Activated naive CD4-positive, alpha-beta T cell treated with anti-CD3 and anti-CD28 coated beads for 36 hours (primary cell): ENCODE results near the gene CXCL16. TPM values are rescaled to one million over a fixed set of nuclear protein-coding genes. Genes with fewer than 3 reads are reported as not detected.

ENCODE experiments used
- CTCF ChIA-PET: fragments of 350-600 bp; sonication (Branson Sonifier 250); formaldehyde crosslinking; loops from one replicate; lab custom pipeline; 2021; ENCODE audit warnings: antibody characterized with exemption; lab: Charles Lee
- DNase-seq: peaks from one replicate; pipeline ENCODE4 v3.0.0-alpha.2; 2020
- H3K27ac Mint-ChIP-seq: one replicate; pipeline ENCODE4 v1.8.0; 2021; ENCODE audit warnings: mild to moderate bottlenecking, mixed read lengths
- H3K27me3 Mint-ChIP-seq: one replicate; pipeline ENCODE4 v1.8.0; 2021; ENCODE audit warnings: low read depth, mixed read lengths
- H3K36me3 Mint-ChIP-seq: one replicate; pipeline ENCODE4 v1.8.0; 2021; ENCODE audit warnings: low read depth, mixed read lengths
- H3K4me1 Mint-ChIP-seq: one replicate; pipeline ENCODE4 v1.8.0; 2021; ENCODE audit warnings: low read depth, mixed read lengths
- H3K4me3 Mint-ChIP-seq: one replicate; pipeline ENCODE4 v1.8.0; 2021; ENCODE audit warnings: mild to moderate bottlenecking, moderate library complexity, mixed read lengths
- H3K9me3 Mint-ChIP-seq: one replicate; pipeline ENCODE4 v1.8.0; 2021; ENCODE audit warnings: mixed read lengths
- intact Hi-C: fragments of 100-400 bp; cut with micrococcal nuclease; formaldehyde crosslinking; loops from one replicate; pipeline ENCODE4 v1.15.1; 2023
- total RNA-seq, 2 experiments: library from RNA; stranded (reverse); gene quantifications; one replicate each; pipeline ENCODE4 v1.2.3, GENCODE V29; 2021

The CXCL16 gene, protein sequence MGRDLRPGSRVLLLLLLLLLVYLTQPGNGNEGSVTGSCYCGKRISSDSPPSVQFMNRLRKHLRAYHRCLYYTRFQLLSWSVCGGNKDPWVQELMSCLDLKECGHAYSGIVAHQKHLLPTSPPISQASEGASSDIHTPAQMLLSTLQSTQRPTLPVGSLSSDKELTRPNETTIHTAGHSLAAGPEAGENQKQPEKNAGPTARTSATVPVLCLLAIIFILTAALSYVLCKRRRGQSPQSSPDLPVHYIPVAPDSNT
- 1 to 10 TPM; 2.0 to 2.3 TPM for total RNA-seq

DNA sequence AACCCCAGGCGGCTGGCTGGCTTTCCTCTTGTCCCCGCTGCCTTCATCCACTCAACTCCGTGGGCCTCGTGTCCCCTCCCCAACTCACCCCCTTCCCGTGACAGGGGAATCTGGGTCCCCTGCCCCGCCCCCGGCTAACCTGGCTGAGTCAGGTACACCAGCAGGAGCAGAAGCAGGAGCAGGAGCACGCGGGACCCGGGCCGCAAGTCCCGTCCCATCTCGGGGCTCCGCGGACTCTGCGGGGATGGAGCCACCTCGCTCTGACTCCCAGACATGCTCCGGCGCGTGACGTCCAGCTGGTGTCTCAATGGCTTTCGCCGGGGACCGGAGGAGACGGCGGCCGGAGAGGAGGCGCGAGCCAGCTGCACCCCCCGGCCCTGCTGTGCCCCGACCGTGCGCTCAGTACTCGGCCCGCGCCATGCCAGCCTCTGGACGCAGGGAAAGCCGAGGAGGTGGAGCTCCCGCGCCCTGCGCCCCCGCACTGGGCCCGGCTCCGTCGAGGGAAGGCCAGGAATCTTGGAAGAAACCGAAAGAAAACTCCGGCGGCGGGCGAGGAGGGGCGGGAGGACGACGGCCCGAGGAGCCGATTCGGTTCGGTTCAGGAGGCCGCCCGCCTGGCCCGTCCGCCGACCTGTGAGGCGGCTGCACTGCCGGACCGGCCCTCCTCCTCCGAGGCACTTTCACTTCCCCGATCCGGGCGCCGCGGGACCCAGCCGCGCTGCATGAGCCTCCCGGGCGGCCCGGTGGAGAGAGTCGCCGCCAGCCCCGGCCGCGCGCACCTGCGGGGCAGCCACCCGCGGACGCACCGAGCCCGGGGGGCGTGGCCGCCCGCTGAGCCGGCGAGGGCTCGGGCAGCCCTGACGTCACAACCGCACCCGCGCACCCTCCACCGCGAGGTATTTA is at the start of gene CXCL16, which contains the start of gene ZMYND15:
TSS of gene CXCL16 (minus strand) at position 807 of the 903 bp plus-strand sequence. CDS start at position 218, 589 bp downstream.
TSS of gene ZMYND15 (plus strand) at position 712 of the 903 bp plus-strand sequence. CDS start 716 bp downstream, outside the sequence.
- no peaks in the 10 kb centered on the region for H3K9me3 Mint-ChIP-seq
- CTCF ChIA-PET = interaction anchor here (0.6 kb wide), 1 partner anchor 175 kb away, joined by 3 read pairs; no protein-coding TSS in a partner anchor
- intact Hi-C loops = loop anchor here (2.0 kb wide), 1 partner anchor 51 kb away; no protein-coding TSS in a partner anchor

DNA sequence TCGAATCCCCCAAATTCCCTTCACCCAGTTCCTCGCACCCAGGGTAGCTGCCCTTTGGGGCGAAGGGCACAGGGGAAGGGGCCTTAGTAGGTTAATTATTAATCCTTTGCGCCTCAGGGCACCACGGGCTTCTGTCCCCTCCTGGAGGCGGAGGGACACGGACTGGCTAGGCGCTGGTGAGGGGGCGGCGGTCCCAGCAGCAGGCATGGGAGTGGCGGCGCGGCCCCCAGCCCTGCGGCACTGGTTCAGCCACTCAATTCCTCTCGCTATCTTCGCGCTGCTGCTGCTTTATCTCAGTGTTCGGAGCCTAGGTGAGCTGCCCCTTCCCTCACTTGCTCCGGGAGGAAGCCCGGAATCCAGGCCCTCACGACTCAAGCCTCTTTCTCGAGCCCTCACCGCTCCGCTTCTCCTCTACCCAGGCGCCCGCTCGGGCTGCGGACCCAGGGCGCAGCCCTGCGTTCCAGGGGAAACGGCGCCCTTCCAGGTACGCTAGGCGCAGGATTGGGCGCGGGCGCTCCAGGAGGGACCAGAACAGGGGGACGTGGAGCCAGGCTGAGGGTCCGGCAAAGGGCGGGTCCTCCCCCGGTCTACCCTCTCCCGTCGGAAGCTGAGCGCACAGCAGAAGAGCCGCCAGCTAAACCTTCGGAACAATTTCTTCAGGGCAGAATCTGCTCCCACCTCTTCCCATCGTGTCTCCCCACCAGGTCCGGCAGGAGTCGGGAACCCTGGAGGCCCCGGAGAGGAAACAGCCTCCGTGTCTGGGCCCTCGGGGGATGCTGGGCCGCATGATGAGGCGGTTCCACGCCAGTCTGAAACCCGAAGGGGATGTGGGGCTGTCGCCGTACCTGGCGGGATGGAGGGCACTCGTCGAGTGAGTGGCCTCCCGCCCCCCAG is 49.3 kb upstream of the CXCL16 start, which contains the start of gene GLTPD2:
TSS of gene GLTPD2 (plus strand) at position 158 of the 894 bp plus-strand sequence. CDS start at position 206, 48 bp downstream.
- H3K4me3 Mint-ChIP-seq = peak within 1 kb of the TSS; percentile 85
- no peak for DNase-seq
- no peaks in the 10 kb centered on the region for H3K9me3 Mint-ChIP-seq
- intact Hi-C loops = loop anchor here (10.0 kb wide), 1 partner anchor 224 kb away; the partner anchor contains the start of gene GGT6
- peaks cover 33% of the 10 kb centered on the region for H3K4me1 Mint-ChIP-seq
- peak within 1 kb of the TSS; percentile 46 for H3K27ac Mint-ChIP-seq
- CTCF ChIA-PET = interaction anchor here (0.7 to 3.0 kb wide), 15 partner anchors 9 to 232 kb away, joined by 3 to 12 read pairs (median 3); partner anchors contain the start of genes ARRB2, C17orf107, CHRNE and PLD2
- H3K36me3 Mint-ChIP-seq = peaks cover 2% of the 10 kb centered on the region
- H3K27me3 Mint-ChIP-seq = peaks cover 46% of the 10 kb centered on the region

More for the DNA sequence above, at the start of gene CXCL16, which contains the start of gene ZMYND15:
- Mint-ChIP-seq H3K4me3 (peak within 1 kb of the TSS; percentile 72), H3K36me3 (no peaks in the 10 kb centered on the region), H3K27ac (no peak within 1 kb of the TSS), H3K27me3 (peaks cover 20% of the 10 kb centered on the region), H3K4me1 (peaks cover 18% of the 10 kb centered on the region)
- DNase-seq = peak; percentile 52

DNA sequence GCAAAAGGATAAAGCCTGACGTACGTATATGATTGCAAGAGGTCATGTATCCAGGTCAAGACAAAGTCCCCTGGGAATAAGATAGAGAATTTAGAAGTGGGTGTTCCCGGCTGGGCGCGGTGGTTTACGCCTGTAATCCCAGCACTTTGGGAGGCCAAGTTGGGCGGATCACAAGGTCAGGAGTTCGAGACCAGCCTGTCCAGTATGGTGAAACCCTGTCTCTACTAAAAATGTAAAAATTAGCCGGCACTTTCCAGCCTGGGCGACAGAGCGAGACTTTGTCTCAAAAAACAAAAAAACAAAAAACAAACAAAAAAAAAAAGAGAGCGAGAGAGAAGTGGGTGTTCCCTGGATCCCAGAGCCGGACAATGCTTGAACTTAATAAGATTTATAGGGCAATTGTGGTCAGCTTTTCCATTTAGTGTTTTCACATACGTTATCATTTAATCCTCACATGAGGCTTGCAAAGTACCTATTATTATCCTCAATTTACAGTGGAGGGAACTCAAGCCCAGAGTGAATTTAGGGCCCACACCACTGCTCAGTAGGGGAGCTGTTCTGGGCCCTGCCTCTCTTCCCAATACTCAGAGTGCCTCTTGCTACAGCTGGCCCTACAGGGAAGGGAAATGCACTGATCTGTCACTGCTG is 48.6 kb upstream of the CXCL16 start:
- intact Hi-C loops = loop anchor here (10.0 kb wide), 1 partner anchor 223 kb away; the partner anchor contains the start of gene GGT6
- DNase-seq = no peak
- H3K9me3 Mint-ChIP-seq = no peaks in the 10 kb centered on the region
- H3K4me1 Mint-ChIP-seq = peaks cover 33% of the 10 kb centered on the region
- H3K36me3 Mint-ChIP-seq = peaks cover 2% of the 10 kb centered on the region
- peaks cover 53% of the 10 kb centered on the region for H3K27me3 Mint-ChIP-seq
- CTCF ChIA-PET = interaction anchor here (0.7 to 3.0 kb wide), 7 partner anchors 8 to 111 kb away, joined by 3 to 10 read pairs (median 3); partner anchors contain the start of genes C17orf107, PLD2 and PSMB6
- H3K4me3 Mint-ChIP-seq = peak overlapping the region; percentile 85
- no peak overlapping the region for H3K27ac Mint-ChIP-seq

DNA sequence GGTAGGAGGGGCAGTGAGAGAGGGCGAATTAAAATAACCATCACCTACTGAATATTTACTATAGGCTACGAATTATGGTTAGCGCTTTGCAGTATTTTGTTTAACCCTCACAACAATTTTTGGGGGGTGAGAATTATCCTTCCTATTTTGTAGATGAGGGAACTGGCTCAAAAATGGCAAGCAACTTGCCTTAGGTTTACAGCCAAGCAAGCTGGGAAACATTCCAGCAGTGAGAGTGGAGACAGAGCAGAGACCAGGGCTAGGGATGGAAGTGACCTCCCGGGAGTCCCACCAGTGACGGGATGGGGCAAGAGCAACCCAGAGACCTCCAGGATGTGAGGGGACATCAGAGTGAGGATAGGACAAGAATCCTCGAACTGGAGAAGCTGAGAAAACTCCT is 46.8 kb upstream of the CXCL16 start:
- H3K27ac Mint-ChIP-seq = no peak overlapping the region
- H3K27me3 Mint-ChIP-seq = peaks cover 66% of the 10 kb centered on the region
- peaks cover 2% of the 10 kb centered on the region for H3K36me3 Mint-ChIP-seq
- H3K4me3 Mint-ChIP-seq = no peak overlapping the region
- intact Hi-C loops = loop anchor here (10.0 kb wide), 1 partner anchor 222 kb away; the partner anchor contains the start of gene GGT6
- no peaks in the 10 kb centered on the region for H3K9me3 Mint-ChIP-seq
- CTCF ChIA-PET = interaction anchor here (0.7 to 1.2 kb wide), 4 partner anchors 12 to 99 kb away, joined by 3 to 4 read pairs (median 4); no protein-coding TSS in a partner anchor
- H3K4me1 Mint-ChIP-seq = peaks cover 33% of the 10 kb centered on the region
- DNase-seq = no peak

DNA sequence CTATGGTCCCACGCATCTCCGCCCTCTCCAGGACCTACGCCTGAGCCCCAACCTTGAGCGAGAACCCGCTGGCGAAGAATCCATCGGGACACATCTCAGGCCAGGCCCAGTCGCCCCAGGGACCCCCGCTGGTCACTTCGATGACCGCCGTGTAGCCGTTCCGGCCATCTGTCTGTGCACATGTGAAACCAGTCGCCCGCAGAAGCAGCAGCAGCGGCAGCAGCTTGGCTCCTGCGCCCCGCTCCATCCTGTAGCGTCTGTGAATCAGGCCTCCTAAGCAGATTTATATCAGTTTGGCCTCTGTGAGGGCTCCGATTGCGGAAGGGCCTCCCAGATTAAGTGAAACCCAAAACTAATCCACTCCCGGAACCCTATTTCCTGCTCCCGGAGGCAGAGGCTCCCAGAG is 46.4 kb upstream of the CXCL16 start, which contains the start of gene VMO1:
TSS of gene VMO1 (minus strand) at position 259 of the 406 bp plus-strand sequence. CDS start at position 247, 12 bp downstream.
- intact Hi-C loops = loop anchor here (10.0 kb wide), 1 partner anchor 221 kb away; the partner anchor contains the start of gene GGT6
- Mint-ChIP-seq H3K4me1 (peaks cover 31% of the 10 kb centered on the region), H3K27ac (no peak within 1 kb of the TSS), H3K36me3 (peaks cover 2% of the 10 kb centered on the region), H3K4me3 (peak within 1 kb of the TSS; percentile 36), H3K27me3 (peaks cover 66% of the 10 kb centered on the region), H3K9me3 (no peaks in the 10 kb centered on the region)
- CTCF ChIA-PET = interaction anchor here (0.7 to 1.2 kb wide), 3 partner anchors 11 to 99 kb away, joined by 3 to 4 read pairs (median 4); no protein-coding TSS in a partner anchor
- peak; percentile 26 for DNase-seq

DNA sequence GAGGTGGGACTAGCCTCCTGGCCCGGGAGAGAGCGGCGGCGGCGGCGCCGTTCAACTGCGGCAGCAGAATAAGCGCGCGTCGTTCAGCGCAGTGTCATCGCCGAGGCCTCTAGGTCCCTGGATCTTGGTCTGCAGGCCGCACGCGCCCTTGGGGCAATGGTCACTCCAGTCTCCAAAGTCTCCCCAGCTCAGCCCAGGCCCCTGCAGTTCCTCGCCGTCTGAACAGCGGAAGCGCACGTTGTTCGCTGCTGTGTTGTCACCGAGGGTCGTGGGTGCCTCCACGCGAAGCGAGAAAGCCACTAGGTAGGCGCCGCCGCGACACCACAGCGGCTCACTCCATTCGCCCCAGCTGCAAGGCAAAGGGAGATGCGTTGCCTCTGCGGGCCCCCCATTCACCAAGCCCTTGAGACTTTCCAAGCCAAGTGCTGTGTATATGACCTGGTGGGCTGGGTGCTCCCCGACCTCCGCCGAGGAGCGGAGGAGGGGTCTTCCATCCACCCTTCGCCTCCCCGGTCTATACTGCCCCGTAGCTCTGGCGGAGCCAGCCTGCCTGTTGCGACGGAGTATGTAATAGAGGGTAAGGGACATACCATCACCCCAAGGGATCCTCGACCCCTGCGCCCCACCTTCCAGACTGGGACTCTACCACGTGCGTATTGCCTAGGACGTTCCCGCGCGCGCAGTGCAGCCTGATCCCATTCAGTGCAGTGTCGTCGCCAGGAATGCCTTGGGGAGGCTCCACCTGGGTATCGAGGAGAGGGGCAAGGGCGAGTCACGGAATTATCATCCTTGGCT is 45.8 kb upstream of the CXCL16 start:
- H3K4me1 Mint-ChIP-seq = peaks cover 26% of the 10 kb centered on the region
- H3K36me3 Mint-ChIP-seq = peaks cover 2% of the 10 kb centered on the region
- peak overlapping the region; percentile 36 for H3K4me3 Mint-ChIP-seq
- DNase-seq = no peak
- H3K9me3 Mint-ChIP-seq = no peaks in the 10 kb centered on the region
- H3K27ac Mint-ChIP-seq = no peak overlapping the region
- peaks cover 69% of the 10 kb centered on the region for H3K27me3 Mint-ChIP-seq
- intact Hi-C loops = loop anchor here (10.0 kb wide), 1 partner anchor 221 kb away; the partner anchor contains the start of gene GGT6
- CTCF ChIA-PET = interaction anchor here (1.2 kb wide), 1 partner anchor 11 kb away, joined by 3 read pairs; no protein-coding TSS in a partner anchor

DNA sequence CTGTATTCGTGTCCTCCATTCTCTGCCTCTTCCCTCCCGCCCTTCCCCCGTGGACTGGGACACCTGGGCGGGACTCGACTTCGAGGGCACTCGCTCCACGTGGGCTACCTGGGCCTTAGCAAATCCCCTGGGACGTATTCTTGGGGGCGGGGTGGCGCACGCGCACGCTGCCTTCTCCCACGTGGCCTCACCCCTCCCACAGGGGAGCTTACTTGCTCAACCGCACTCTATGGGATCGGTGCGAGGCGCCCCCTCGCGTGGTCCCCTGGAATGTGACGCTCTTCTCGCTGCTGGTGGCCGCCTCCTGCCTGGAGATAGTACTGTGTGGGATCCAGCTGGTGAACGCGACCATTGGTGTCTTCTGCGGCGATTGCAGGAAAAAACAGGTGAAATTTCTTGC is 42.9 kb upstream of the CXCL16 start:
- intact Hi-C loops = loop anchor here (10.0 kb wide), 1 partner anchor 218 kb away; the partner anchor contains the start of gene GGT6
- no peaks in the 10 kb centered on the region for H3K36me3 Mint-ChIP-seq
- H3K4me1 Mint-ChIP-seq = peaks cover 19% of the 10 kb centered on the region
- no peaks in the 10 kb centered on the region for H3K9me3 Mint-ChIP-seq
- no peak overlapping the region for H3K27ac Mint-ChIP-seq
- peak; percentile 48 for DNase-seq
- CTCF ChIA-PET = interaction anchor here (2.0 kb wide), 1 partner anchor 50 kb away, joined by 8 read pairs; no protein-coding TSS in a partner anchor
- H3K4me3 Mint-ChIP-seq = no peak overlapping the region
- H3K27me3 Mint-ChIP-seq = peaks cover 62% of the 10 kb centered on the region

DNA sequence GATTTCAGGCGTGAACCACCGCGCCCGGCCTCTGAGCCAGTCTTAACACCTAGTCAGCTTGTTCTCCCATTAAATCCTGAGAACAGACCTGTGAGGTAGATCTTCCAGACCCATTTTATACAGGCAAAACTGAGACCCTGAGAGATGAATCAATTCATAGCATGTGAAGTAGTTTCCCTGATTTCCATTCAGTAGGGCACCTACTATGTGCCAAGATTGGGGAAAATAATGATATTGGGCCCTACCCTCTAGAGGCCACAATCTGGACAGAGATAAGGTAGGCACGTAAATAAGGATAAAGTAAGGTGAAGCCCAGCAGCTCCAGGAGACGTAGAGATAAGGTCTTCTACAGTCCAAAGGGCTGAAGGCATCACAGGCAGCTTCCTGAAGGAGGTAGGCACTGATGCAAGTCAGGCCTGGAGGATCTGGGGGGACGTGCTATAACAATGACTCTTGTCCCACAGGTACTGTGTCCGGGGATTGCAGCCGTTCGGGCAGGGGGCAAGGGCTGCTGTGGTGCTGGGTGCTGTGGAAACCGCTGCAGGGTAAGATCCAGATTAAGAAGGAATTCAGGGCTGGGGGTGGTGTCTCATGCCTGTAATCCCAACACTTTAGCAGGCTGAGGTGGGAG is 40.7 kb upstream of the CXCL16 start:
- Mint-ChIP-seq H3K4me3 (no peak overlapping the region), H3K27ac (no peak overlapping the region), H3K27me3 (peaks cover 42% of the 10 kb centered on the region), H3K36me3 (no peaks in the 10 kb centered on the region), H3K9me3 (no peaks in the 10 kb centered on the region), H3K4me1 (peaks cover 5% of the 10 kb centered on the region)
- CTCF ChIA-PET = interaction anchor here (2.6 kb wide), 1 partner anchor 10 kb away, joined by 8 read pairs; no protein-coding TSS in a partner anchor
- intact Hi-C loops = loop anchor here (10.0 kb wide), 1 partner anchor 216 kb away; the partner anchor contains the start of gene GGT6
- DNase-seq = no peak

DNA sequence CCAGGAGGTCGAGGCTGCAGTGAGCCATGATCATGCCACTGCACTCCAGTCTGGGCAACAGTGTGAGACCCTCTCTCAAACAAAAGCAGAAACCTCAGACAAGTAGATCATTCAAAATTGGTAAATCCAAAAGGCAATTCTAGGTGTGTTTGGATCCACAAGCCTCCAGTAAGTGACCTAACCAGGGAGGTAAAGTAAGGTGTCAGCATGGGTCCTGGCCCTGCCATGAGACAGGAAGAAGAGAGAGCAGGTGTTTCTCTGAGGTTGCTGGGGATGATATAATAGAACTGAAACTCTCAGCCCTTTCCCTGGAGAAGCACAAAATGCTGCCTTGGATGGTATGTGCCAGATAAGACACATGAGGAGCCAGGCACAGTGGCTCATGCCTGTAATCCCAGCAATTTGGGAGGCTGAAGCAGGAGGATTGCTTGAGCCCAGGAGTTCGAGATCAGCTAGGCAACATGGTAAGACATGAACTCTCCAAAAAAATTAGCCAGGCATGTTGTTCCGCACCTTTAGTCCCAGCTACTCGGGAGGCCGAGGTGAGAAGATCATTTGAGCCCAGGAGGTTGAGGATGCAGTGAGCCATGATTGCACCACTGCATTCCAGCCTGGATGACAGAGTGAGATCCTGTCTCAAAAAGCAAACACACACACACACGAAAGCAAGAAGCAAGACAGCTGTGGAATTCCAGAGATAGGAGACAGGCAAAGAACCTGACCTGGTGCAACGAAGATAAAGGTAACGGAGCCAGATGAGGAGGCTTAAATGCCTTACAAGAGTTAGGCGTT is 38.4 kb upstream of the CXCL16 start:
- no peak overlapping the region for H3K4me3 Mint-ChIP-seq
- H3K4me1 Mint-ChIP-seq = no peaks in the 10 kb centered on the region
- no peak for DNase-seq
- H3K9me3 Mint-ChIP-seq = no peaks in the 10 kb centered on the region
- intact Hi-C loops = no loop called here
- H3K36me3 Mint-ChIP-seq = no peaks in the 10 kb centered on the region
- no peak overlapping the region for H3K27ac Mint-ChIP-seq
- CTCF ChIA-PET = interaction anchor here (1.1 kb wide), 1 partner anchor 212 kb away, joined by 3 read pairs; no protein-coding TSS in a partner anchor
- peaks cover 23% of the 10 kb centered on the region for H3K27me3 Mint-ChIP-seq
